ENCODE measurements around the gene SBF2.
A peak's percentile ranks its signal among the peaks of the same experiment; 100 is the strongest.

SBF2 gene

DNA sequence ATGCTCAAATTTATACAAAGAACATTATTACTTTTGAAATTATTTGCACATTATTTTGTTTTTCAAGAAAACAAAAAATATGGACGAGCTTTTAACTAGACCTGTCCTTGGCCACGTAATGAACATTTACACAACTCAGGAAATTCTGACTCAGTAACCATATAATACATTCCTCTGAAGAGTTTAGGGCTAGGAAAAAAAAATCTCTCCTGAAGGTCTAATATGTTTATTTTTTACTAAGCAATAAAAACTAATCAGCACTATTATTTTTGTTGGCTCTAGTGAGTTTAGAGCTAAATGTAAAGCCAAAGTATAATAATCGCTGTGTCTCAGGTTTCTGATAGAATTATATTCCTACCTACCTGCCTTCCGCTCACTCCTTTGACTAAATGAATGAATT is 442.7 kb downstream of the SBF2 start:
- no peak for DNase-seq (ENCODE audit: low read depth)

DNA sequence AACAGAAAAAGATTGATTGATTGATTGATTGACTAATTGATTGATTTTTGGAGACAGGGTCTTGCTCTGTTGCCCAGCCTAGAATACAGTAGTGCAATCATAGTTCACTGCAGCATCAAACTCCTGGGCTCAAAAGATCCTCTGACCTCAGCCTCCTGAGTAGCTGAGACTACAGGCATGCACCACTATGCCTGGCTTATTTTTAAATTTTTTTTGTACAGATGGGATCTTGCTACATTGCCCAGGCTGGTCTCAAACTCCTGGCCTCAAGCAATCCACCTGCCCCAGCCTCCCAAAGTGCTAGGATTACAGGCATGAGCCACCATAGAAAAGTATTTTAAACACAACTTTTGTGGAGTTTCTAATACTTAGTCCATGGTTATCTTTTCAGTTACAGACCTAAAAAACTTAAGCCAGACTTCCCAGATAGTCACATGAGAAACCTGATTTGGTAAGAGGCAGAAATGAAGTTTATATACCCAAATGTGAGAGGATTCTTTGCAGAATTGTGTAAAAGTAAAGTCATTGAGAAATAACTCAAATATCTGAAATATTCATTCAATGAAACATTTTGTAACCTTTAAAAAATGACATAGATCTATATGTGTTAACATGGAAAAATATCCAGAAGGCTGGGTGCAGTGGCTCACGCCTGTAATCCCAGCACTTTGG is 443.7 kb downstream of the SBF2 start:
- DNase-seq (ENCODE audit: low read depth) = no peak

GRCh38 chr11:9849389-9849788 is 444.6 kb downstream of the SBF2 start:
- no peak for DNase-seq (ENCODE audit: low read depth)

- DNase-seq (ENCODE audit: low read depth) = no peak
These were observed 446.4 kb downstream of the SBF2 start for GRCh38 chr11:9847636-9848035.

DNA sequence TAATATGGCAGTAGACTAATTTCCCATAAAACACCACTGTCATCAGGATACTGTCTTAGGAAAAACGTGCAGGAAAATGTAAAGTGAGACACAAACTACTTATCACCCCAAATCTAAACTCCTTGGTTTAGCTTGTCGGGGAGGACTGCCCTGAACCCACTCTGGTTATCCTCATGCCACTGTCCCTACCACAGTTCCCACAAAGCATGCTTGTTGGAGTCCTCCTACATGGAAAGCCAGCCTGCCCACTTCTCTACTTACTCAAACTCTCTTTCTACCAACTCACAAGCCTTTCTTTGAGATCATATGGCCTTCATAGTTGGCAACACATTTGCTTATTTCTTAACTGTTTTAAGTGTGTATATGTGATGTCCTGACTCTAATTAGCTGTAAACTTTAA is 451.1 kb downstream of the SBF2 start:
- no peak for DNase-seq (ENCODE audit: low read depth)

DNA sequence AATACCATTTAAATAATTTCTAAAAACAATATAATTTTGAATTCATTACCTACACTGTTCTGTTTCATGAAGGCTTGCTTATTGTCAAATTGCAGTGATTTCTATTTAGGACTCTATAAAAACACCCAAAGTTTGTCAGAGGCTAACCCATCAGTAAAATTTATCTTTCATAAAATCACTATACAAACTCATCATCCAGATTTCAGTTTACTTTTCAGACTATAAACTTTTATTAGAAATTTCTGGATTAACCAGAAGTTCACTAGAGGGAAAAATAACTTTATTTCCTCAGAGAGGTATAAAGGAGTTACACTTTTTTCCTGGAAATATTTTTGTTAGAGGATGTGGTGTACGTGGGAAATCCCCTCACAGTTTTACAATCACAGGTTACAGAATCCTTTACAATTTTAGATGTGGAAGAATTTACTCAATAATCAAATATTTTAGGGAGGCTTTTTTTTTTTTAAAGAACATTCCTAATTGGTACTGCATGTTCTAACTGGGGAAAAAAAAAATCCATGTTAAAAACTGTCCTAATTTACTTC is 453.5 kb downstream of the SBF2 start:
- no peak for DNase-seq (ENCODE audit: low read depth)

- no peak for DNase-seq (ENCODE audit: low read depth)
These were observed 454.5 kb downstream of the SBF2 start for GRCh38 chr11:9839550-9839949.

DNA sequence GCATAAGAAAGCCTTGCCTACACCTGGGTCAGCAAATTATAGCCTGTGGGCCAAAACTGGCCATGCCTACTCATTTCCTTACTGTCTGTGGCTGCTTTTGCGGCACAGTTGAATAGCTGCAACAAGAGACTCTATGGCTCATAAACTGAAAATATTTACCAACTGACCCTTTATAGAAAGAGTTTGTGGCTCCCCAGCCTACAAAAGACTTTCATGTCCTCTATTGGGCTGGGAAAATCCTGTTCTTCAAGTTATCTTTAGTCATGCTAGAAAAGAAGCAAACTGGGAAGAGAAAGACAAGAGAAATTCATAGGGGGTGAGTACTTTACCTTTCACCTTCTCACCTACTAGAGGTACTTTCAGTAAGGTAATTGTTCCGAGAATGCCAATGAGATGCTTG is 455.1 kb downstream of the SBF2 start:
- no peak for DNase-seq (ENCODE audit: low read depth)

GRCh38 chr11:9838229-9838628 is 455.8 kb downstream of the SBF2 start:
- DNase-seq (ENCODE audit: low read depth) = no peak

DNA sequence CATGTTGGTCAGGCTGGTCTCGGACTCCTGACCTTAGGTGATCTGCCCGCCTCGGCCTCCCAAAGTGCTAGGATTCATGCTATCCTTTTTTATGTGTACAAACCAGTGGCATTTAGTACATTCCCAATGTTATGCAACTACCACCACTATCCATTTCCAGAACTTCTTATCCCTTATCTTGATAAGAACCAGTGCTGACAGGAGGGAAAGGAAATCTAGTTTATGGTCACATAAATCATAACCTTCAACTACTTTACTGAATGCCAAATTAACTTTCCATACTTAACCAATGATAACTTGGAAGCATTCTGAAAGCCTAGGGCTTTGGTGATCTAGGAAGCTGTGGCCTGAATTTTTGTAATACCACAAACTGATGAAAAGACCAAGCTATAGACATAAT is 459.7 kb downstream of the SBF2 start:
- no peak for DNase-seq (ENCODE audit: low read depth)

- no peak for DNase-seq (ENCODE audit: low read depth)
These were observed 462.9 kb downstream of the SBF2 start for GRCh38 chr11:9831122-9831521.

DNA sequence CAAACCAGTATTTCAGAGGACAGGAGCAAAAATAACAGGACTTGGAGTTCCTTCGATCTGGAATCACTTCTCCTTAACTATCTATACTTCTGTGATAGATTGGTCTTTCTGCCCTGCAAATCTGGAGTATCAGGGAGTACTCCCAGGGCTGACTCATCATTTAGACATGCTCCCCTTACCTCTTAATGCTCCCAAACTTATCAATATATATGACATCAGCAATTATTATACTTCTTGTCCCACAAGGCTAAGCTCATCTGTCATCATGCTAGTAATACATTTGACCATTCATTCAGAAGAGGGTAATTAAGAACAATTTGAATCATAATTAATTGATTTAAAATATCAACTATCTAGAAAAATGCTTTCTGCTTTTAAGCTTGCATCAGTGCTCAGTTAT is 466.3 kb downstream of the SBF2 start:
- DNase-seq (ENCODE audit: low read depth) = no peak

DNA sequence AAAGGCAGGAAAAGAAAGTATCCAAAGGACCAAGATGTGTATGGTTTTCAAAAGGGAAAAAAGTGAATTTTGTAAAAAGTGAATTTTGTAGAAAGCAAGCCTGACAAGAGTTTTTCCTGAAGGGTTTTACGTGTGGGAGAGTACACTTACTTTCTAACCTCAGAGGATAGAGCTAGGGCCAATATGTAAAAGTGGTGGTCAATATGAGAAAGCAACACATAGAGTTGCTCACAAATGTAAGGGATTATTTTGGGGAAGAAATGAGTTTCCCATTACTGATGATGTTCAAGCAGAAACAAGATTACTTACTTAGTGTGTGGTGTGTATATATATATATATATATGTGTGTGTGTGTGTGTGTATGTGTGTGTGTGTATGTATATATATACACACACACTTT is 467.6 kb downstream of the SBF2 start:
- DNase-seq (ENCODE audit: low read depth) = no peak

- DNase-seq (ENCODE audit: low read depth) = no peak
These were observed 468.1 kb downstream of the SBF2 start for GRCh38 chr11:9825895-9826294.

- DNase-seq (ENCODE audit: low read depth) = no peak
These were observed 468.7 kb downstream of the SBF2 start for GRCh38 chr11:9825315-9825714.

GRCh38 chr11:9823887-9824385 is 470.1 kb downstream of the SBF2 start:
- no peak for DNase-seq (ENCODE audit: low read depth)

GRCh38 chr11:9823439-9823838 is 470.6 kb downstream of the SBF2 start:
- DNase-seq (ENCODE audit: low read depth) = no peak

DNA sequence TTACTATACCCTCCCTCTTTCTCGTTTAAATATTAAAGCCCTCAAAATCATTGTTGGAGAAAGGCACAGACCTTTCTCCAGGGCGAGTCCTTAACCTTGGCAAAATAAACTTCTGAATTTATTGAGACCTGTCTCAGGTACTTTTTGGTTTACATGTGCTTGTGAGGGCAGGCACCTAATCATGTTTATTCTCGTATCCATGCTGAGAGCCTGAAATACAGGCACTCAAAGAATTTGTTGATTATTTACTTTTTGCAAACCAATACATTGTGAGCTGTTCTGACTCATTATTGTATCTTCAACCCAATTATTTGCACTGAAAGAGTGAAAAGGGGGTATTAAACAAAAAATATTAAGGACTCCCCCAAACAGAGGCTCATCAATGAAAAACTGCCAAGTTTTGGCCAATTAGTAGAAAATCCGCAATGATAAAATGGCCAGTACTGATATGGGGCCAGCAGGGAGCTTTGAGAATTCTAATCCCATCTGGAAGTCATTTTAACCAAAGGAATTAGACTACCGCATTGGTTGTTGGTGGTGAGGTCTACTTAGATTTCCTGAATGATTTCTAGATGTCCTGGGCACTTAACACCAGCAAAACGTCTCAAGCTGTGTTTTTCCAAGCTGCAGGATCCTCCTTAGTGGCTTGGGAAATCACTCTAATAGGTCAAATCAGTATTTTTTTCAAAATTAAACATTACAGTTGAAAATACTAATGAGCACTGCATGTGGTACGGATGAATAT is 472.8 kb downstream of the SBF2 start:
- DNase-seq (ENCODE audit: low read depth) = no peak

DNA sequence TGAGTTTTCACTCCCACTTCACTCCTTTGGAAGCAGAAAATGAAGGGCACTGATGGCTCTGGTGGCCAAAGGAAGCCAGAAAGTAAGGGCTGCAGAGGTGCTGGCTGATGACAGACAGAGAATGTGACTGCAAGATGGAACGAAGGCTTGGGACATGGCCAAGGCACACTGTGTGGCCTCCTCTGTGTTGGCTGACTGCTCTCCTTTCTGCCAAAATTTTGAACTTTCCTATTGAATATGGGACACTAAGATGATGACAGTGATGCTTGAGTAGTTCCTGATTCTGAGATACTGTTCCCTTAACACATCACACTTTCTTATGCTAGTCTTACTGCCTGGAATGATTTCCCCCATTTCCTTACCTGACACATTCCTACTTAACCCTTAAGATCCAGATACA is 473.8 kb downstream of the SBF2 start:
- DNase-seq (ENCODE audit: low read depth) = no peak

- no peak for DNase-seq (ENCODE audit: low read depth)
These were observed 476.8 kb downstream of the SBF2 start for GRCh38 chr11:9817191-9817590.

- DNase-seq (ENCODE audit: low read depth) = peak; percentile 62
These were observed 478.4 kb downstream of the SBF2 start for GRCh38 chr11:9815486-9816136.

DNA sequence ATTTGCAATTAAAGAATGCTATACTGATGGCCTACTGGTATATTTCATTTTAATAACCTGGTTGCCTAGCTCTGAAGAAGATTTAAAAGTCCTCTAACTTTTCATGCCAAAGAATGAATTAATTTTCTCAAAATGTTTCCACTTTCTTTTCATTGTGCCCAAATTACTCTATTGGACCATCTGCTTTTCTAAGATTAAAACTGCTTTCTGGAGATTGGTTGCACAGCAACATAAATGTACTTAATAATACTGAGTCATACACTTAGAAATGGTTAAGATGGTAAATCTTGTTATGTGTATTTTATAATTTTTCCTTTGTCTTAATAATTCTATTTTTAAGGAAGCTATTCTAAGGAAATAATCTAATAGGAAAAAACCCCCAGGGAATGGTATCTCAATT is 479.9 kb downstream of the SBF2 start:
- no peak for DNase-seq (ENCODE audit: low read depth)

DNA sequence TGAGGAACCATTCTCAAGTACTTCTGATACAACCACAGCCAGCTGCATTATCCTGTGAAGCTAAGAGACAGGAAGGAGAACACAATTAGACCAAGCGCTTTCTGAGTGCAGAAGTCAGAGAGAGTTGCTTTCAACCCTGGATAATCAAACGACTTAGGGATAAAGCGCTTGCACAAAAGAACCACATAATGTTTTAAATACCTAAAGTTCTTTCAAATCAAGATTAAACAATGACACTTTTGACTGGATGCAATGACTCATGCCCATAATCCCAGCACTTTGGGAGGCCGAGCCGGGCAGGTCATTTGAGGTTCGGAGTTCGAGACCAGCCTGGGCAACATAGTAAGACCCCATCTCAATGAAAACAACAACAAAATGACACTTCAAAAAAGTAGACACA is 485.1 kb downstream of the SBF2 start:
- DNase-seq (ENCODE audit: low read depth) = no peak
